HepG2 (cell line): ENCODE data around the gene ATP9A. TPM values are rescaled to one million over a fixed set of nuclear protein-coding genes. Genes with fewer than 3 reads are reported as not detected.

ENCODE experiments used
- GPBP1L1 ChIP-seq: sonication (generic); formaldehyde crosslinking; IDR thresholded peaks from 2 replicates; pipeline ENCODE4 v1.5.0; 2020; ENCODE audit warnings: mild to moderate bottlenecking, missing genetic modification reagents
- HDAC2 ChIP-seq: sonication (generic); formaldehyde crosslinking; IDR thresholded peaks from 2 replicates; pipeline ENCODE4 v1.4.0; 2020; ENCODE audit warnings: missing genetic modification reagents
- MBD4 ChIP-seq: IDR thresholded peaks from 2 replicates; pipeline ENCODE4 v1.6.1; 2012; ENCODE audit warnings: low read length, inconsistent platforms, borderline replicate concordance
- NFE2L2 ChIP-seq: fragments of 150-350 bp; IDR thresholded peaks from 2 replicates; pipeline ENCODE4 v1.6.1; 2014; ENCODE audit warnings: low read length
- NR2F1 ChIP-seq, 2 experiments: fragments of 450-650 bp in 1 of 2; formaldehyde crosslinking in 1 of 2; IDR thresholded peaks; 2 replicates each; pipeline versions ENCODE4 v1.5.0 to v1.6.1; 2016 to 2020; ENCODE audit warnings: mild to moderate bottlenecking in 1 of 2, missing compliant biosample characterization in 1 of 2, missing genetic modification reagents in 1 of 2, moderate library complexity in 1 of 2
- RNF219 ChIP-seq: sonication (generic); formaldehyde crosslinking; IDR thresholded peaks from 2 replicates; pipeline ENCODE4 v1.5.0; 2020; ENCODE audit warnings: mild to moderate bottlenecking, missing genetic modification reagents
- RXRB ChIP-seq: IDR thresholded peaks from 2 replicates; pipeline ENCODE4 v1.6.1; 2016; ENCODE audit warnings: borderline replicate concordance, missing genetic modification reagents, missing compliant biosample characterization
- ZBTB49 ChIP-seq: sonication (generic); formaldehyde crosslinking; IDR thresholded peaks from 2 replicates; pipeline ENCODE4 v1.4.0; 2020; ENCODE audit warnings: missing genetic modification reagents, borderline replicate concordance
- ZNF205 ChIP-seq: IDR thresholded peaks from 2 replicates; pipeline ENCODE4 v1.6.1; 2018; ENCODE audit warnings: missing biosample characterization, missing genetic modification reagents
- ZNF333 ChIP-seq: sonication (generic); formaldehyde crosslinking; IDR thresholded peaks from 2 replicates; pipeline ENCODE4 v1.4.0; 2020; ENCODE audit warnings: mild to moderate bottlenecking, missing genetic modification reagents, borderline replicate concordance
- ZNF335 ChIP-seq: sonication (generic); formaldehyde crosslinking; IDR thresholded peaks from 2 replicates; pipeline ENCODE4 v1.4.0; 2020; ENCODE audit warnings: missing genetic modification reagents
- ZNF382 ChIP-seq: sonication (generic); formaldehyde crosslinking; IDR thresholded peaks from 2 replicates; pipeline ENCODE4 v1.5.0; 2020; ENCODE audit warnings: missing genetic modification reagents, mild to moderate bottlenecking, borderline replicate concordance
- ZNF446 ChIP-seq: sonication (generic); formaldehyde crosslinking; IDR thresholded peaks from 2 replicates; pipeline ENCODE4 v1.5.0; 2020; ENCODE audit warnings: mild to moderate bottlenecking, missing genetic modification reagents
- ZNF549 ChIP-seq: sonication (generic); formaldehyde crosslinking; IDR thresholded peaks from 2 replicates; pipeline ENCODE4 v1.5.0; 2020; ENCODE audit warnings: missing genetic modification reagents
- ZNF770 ChIP-seq: sonication (generic); formaldehyde crosslinking; IDR thresholded peaks from 2 replicates; pipeline ENCODE4 v1.5.0; 2020; ENCODE audit warnings: mild to moderate bottlenecking, missing genetic modification reagents
- ZNF776 ChIP-seq: sonication (generic); formaldehyde crosslinking; IDR thresholded peaks from 2 replicates; pipeline ENCODE4 v1.4.0; 2020; ENCODE audit warnings: mild to moderate bottlenecking, missing genetic modification reagents
- polyA plus RNA-seq, 8 experiments: library from polyadenylated mRNA; depleted of rRNA in 3 of 8; stranded (reverse) in 7 of 8; unstranded in 1 of 8; fragments of >200 nt; fragmentation: Illumina TruSeq in 4 of 8; extraction: Trizol in 4 of 8; gene quantifications; 2 replicates each; pipeline versions ENCODE4 v1.2.1 to v1.2.3, GENCODE V29; 2011 to 2016; ENCODE audit warnings: low read depth in 4 of 8, missing spikeins in 1 of 8, mixed read lengths in 1 of 8; ENCODE audit not compliant: insufficient read depth in 1 of 8
- total RNA-seq, 5 experiments: library from RNA; depleted of rRNA; stranded (reverse); fragments of >200 nt; fragmentation: Illumina TruSeq; extraction: Trizol; gene quantifications; 2 replicates each; pipeline ENCODE4 v1.2.3, GENCODE V29; 2016; ENCODE audit warnings: low read depth in 1 of 5

The ATP9A gene
- total and polyA plus RNA-seq, 2 of the 13 experiments (the other 11 are each of a cell fraction or from before 2014, with no cell fraction given) = 11.8 to 18.5 TPM

- TF ChIP-seq ZBTB49 (CRISPR knock-in tag) = no peak
- TF ChIP-seq ZNF382 (CRISPR knock-in tag) = no peak
- TF ChIP-seq NFE2L2 = no peak
- TF ChIP-seq ZNF549 (CRISPR knock-in tag) = no peak
- TF ChIP-seq RXRB (CRISPR knock-in tag) = peak; percentile 55; the same call in 1 of the 2 replicates
- no peak for TF ChIP-seq RNF219 (CRISPR knock-in tag)
- no peak for TF ChIP-seq NR2F1 (CRISPR knock-in tag; IDR thresholded peaks at IDR 0.05)
- TF ChIP-seq ZNF335 = no peak
- TF ChIP-seq ZNF776 (CRISPR knock-in tag) = no peak
- no peak for TF ChIP-seq MBD4
- TF ChIP-seq ZNF446 (CRISPR knock-in tag) = no peak
- TF ChIP-seq ZNF770 (CRISPR knock-in tag) = 0 out of 2 replicates have a peak, but pooled peaks have one; percentile 13
- no peak for TF ChIP-seq ZNF333 (CRISPR knock-in tag)
- TF ChIP-seq ZNF205 (CRISPR knock-in tag) = peak; percentile 94
- TF ChIP-seq HDAC2 (CRISPR knock-in tag) = peak; percentile 47
- no peak for TF ChIP-seq GPBP1L1 (CRISPR knock-in tag)
Observed at GRCh38 chr20:51725584-51726176, 42.5 kb downstream of the ATP9A start (continued).
